HepG2 (cell line): ENCODE data around the gene GRAMD1A. TPM values are rescaled to one million over a fixed set of nuclear protein-coding genes. Genes with fewer than 3 reads are reported as not detected.

Experiments used
- ATRX ChIP-seq: sonication (generic); formaldehyde crosslinking; IDR thresholded peaks from 2 replicates; pipeline ENCODE4 v1.4.0; 2020; ENCODE audit warnings: missing genetic modification reagents, borderline replicate concordance
- BCLAF1 ChIP-seq: fragments of 450-650 bp; IDR thresholded peaks from 2 replicates; pipeline ENCODE4 v1.6.1; 2017; ENCODE audit warnings: mild to moderate bottlenecking
- BRD4 ChIP-seq: sonication (generic); formaldehyde crosslinking; IDR thresholded peaks from 2 replicates; pipeline ENCODE4 v1.4.0; 2020; ENCODE audit warnings: missing genetic modification reagents
- DMAP1 ChIP-seq: IDR thresholded peaks from 2 replicates; pipeline ENCODE4 v1.6.1; 2016
- FOXP4 ChIP-seq: sonication (generic); formaldehyde crosslinking; IDR thresholded peaks from 2 replicates; pipeline ENCODE4 v1.4.0; 2020; ENCODE audit warnings: missing genetic modification reagents
- GTF3A ChIP-seq: sonication (generic); formaldehyde crosslinking; conservative IDR thresholded peaks from 2 replicates; pipeline ENCODE4 v1.4.0; 2020; ENCODE audit warnings: mild to moderate bottlenecking, missing genetic modification reagents
- HHEX ChIP-seq: IDR thresholded peaks from 2 replicates; pipeline ENCODE4 v1.6.1; 2016; ENCODE audit warnings: control low read depth
- HNRNPLL ChIP-seq: fragments of 200-400 bp; formaldehyde crosslinking; IDR thresholded peaks from 2 replicates; pipeline ENCODE4 v1.6.1; 2017; ENCODE audit warnings: mild to moderate bottlenecking, low read depth, low read length; ENCODE audit not compliant: poor library complexity, severe bottlenecking
- ISL2 ChIP-seq: sonication (generic); formaldehyde crosslinking; IDR thresholded peaks from 2 replicates; pipeline ENCODE4 v1.5.0; 2020; ENCODE audit warnings: missing genetic modification reagents
- MXD3 ChIP-seq: IDR thresholded peaks from 2 replicates; pipeline ENCODE4 v1.6.1; 2016; ENCODE audit warnings: mild to moderate bottlenecking, missing biosample characterization, missing genetic modification reagents
- NFIC ChIP-seq: IDR thresholded peaks from 2 replicates; pipeline ENCODE4 v1.6.1; 2012; ENCODE audit warnings: mild to moderate bottlenecking, low read length, inconsistent platforms
- NRL ChIP-seq: sonication (generic); formaldehyde crosslinking; IDR thresholded peaks from 2 replicates; pipeline ENCODE4 v1.5.0; 2020; ENCODE audit warnings: missing genetic modification reagents, mild to moderate bottlenecking, moderate library complexity, borderline replicate concordance
- POGZ ChIP-seq: sonication (generic); formaldehyde crosslinking; IDR thresholded peaks from 2 replicates; pipeline ENCODE4 v1.4.0; 2020; ENCODE audit warnings: mild to moderate bottlenecking, missing genetic modification reagents
- SALL2 ChIP-seq: sonication (generic); formaldehyde crosslinking; IDR thresholded peaks from 2 replicates; pipeline ENCODE4 v1.8.1; 2023; ENCODE audit warnings: mild to moderate bottlenecking, missing genetic modification reagents, inconsistent platforms
- SCMH1 ChIP-seq: sonication (generic); formaldehyde crosslinking; IDR thresholded peaks from 2 replicates; pipeline ENCODE4 v1.9.0; 2021; ENCODE audit warnings: missing genetic modification reagents, mild to moderate bottlenecking, borderline replicate concordance
- SOX13 ChIP-seq, 3 experiments: fragments of 450-650 bp in 1 of 3; sonication (generic) in 1 of 3; formaldehyde crosslinking in 1 of 3; IDR thresholded peaks in 2 of 3; conservative IDR thresholded peaks in 1 of 3; 2 replicates each; pipeline versions ENCODE4 v1.5.0 to v1.6.1; 2016 to 2020; ENCODE audit warnings: antibody characterized with exemption in 1 of 3, mild to moderate bottlenecking in 1 of 3, missing compliant biosample characterization in 1 of 3, missing genetic modification reagents in 1 of 3, moderate library complexity in 1 of 3
- SP140L ChIP-seq: sonication (generic); formaldehyde crosslinking; IDR thresholded peaks from 2 replicates; pipeline ENCODE4 v1.4.0; 2020; ENCODE audit warnings: missing genetic modification reagents, borderline replicate concordance
- TAF1 ChIP-seq: sonication (generic); formaldehyde crosslinking; IDR thresholded peaks from 2 replicates; pipeline ENCODE4 v1.4.0; 2020; ENCODE audit warnings: missing genetic modification reagents
- TAF15 ChIP-seq: fragments of 200-400 bp; formaldehyde crosslinking; IDR thresholded peaks from one replicate; pipeline ENCODE4 v1.6.1; 2018; ENCODE audit warnings: mild to moderate bottlenecking, low read depth, low read length; ENCODE audit not compliant: poor library complexity, severe bottlenecking
- TCF7 ChIP-seq: sonication (generic); IDR thresholded peaks from 2 replicates; pipeline ENCODE4 v1.6.1; 2016; ENCODE audit warnings: antibody characterized with exemption, low read depth
- ZC3H13 ChIP-seq: sonication (generic); formaldehyde crosslinking; IDR thresholded peaks from 2 replicates; pipeline ENCODE4 v1.8.1; 2023; ENCODE audit warnings: mild to moderate bottlenecking, missing genetic modification reagents, moderate library complexity
- ZFP36 ChIP-seq: fragments of 150-350 bp; IDR thresholded peaks from 2 replicates; pipeline ENCODE4 v1.6.1; 2018; ENCODE audit warnings: borderline replicate concordance, low read length, low read depth; ENCODE audit not compliant: partially characterized antibody
- ZFP37 ChIP-seq: sonication (generic); formaldehyde crosslinking; IDR thresholded peaks from 2 replicates; pipeline ENCODE4 v1.4.0; 2020; ENCODE audit warnings: missing genetic modification reagents, borderline replicate concordance
- ZNF232 ChIP-seq: sonication (generic); formaldehyde crosslinking; IDR thresholded peaks from 2 replicates; pipeline ENCODE4 v1.4.0; 2020; ENCODE audit warnings: missing genetic modification reagents, borderline replicate concordance
- ZNF326 ChIP-seq: sonication (generic); formaldehyde crosslinking; IDR thresholded peaks from 2 replicates; pipeline ENCODE4 v1.4.0; 2020; ENCODE audit warnings: missing genetic modification reagents, borderline replicate concordance
- ZNF552 ChIP-seq: sonication (generic); formaldehyde crosslinking; IDR thresholded peaks from 2 replicates; pipeline ENCODE4 v1.9.0; 2022; ENCODE audit warnings: missing genetic modification reagents, mild to moderate bottlenecking, borderline replicate concordance
- ZNF672 ChIP-seq: sonication (generic); formaldehyde crosslinking; IDR thresholded peaks from 2 replicates; pipeline ENCODE4 v1.8.1; 2022; ENCODE audit warnings: missing genetic modification reagents
- ZNF776 ChIP-seq: sonication (generic); formaldehyde crosslinking; IDR thresholded peaks from 2 replicates; pipeline ENCODE4 v1.4.0; 2020; ENCODE audit warnings: mild to moderate bottlenecking, missing genetic modification reagents
- polyA plus RNA-seq, 8 experiments: library from polyadenylated mRNA; depleted of rRNA in 3 of 8; stranded (reverse) in 7 of 8; unstranded in 1 of 8; fragments of >200 nt; fragmentation: Illumina TruSeq in 4 of 8; extraction: Trizol in 4 of 8; gene quantifications; 2 replicates each; pipeline versions ENCODE4 v1.2.1 to v1.2.3, GENCODE V29; 2011 to 2016; ENCODE audit warnings: low read depth in 4 of 8, missing spikeins in 1 of 8, mixed read lengths in 1 of 8; ENCODE audit not compliant: insufficient read depth in 1 of 8
- total RNA-seq, 5 experiments: library from RNA; depleted of rRNA; stranded (reverse); fragments of >200 nt; fragmentation: Illumina TruSeq; extraction: Trizol; gene quantifications; 2 replicates each; pipeline ENCODE4 v1.2.3, GENCODE V29; 2016; ENCODE audit warnings: low read depth in 1 of 5

The GRAMD1A gene
- total and polyA plus RNA-seq, 2 of the 13 experiments (the other 11 are each of a cell fraction or from before 2014, with no cell fraction given): 14.7 to 181 TPM

GRCh38 chr19:34995551-34995950 is 4.6 kb upstream of the GRAMD1A start (continued):
- TF ChIP-seq FOXP4 (CRISPR knock-in tag) (peak; percentile 32; the same call in 1 of the 2 replicates), BRD4 (CRISPR knock-in tag) (no peak), TAF15 (no peak), POGZ (CRISPR knock-in tag) (no peak), GTF3A (CRISPR knock-in tag) (no peak), SOX13 (IDR thresholded peaks at IDR 0.05) (no peak), SOX13 (CRISPR knock-in tag; conservative IDR thresholded peaks at IDR 0.05 in 1 of 2, IDR thresholded peaks at IDR 0.05 in 1 of 2) (peak in 1 of 2 experiments; percentile 37; a peak in 1 of 4 replicates), HHEX (CRISPR knock-in tag) (no peak), ZC3H13 (CRISPR knock-in tag) (no peak), NFIC (no peak), ZNF326 (no peak), DMAP1 (CRISPR knock-in tag) (0 out of 2 replicates have a peak, but pooled peaks have one; percentile 4), ISL2 (no peak), ZFP36 (no peak), ZNF232 (CRISPR knock-in tag) (no peak), HNRNPLL (no peak), ZNF552 (no peak), SP140L (CRISPR knock-in tag) (no peak), ZNF672 (CRISPR knock-in tag) (no peak), TCF7 (peak; percentile 44; the same call in 1 of the 2 replicates), BCLAF1 (no peak), ZNF776 (CRISPR knock-in tag) (no peak), ZFP37 (CRISPR knock-in tag) (no peak), TAF1 (no peak), NRL (CRISPR knock-in tag) (no peak), MXD3 (CRISPR knock-in tag) (no peak), SALL2 (CRISPR knock-in tag) (no peak), ATRX (CRISPR knock-in tag) (no peak), SCMH1 (CRISPR knock-in tag) (no peak)
